Activated naive CD4-positive, alpha-beta T cell treated with anti-CD3 and anti-CD28 coated beads, Interleukin-2, amount 10 ng/mL, durations not matched to agents 7 days and 5 days (primary cell): ENCODE data around the gene NHP2.
"Not testable (repeated sequence)": the region's sequence is repeated elsewhere in the genome, so short reads cannot be mapped to it uniquely, and the experiment has no call there.

Experiments
- CTCF ChIA-PET: fragments of 350-600 bp; sonication (Branson Sonifier 250); formaldehyde crosslinking; loops from one replicate; lab custom pipeline; 2021; ENCODE audit warnings: antibody characterized with exemption; lab: Charles Lee
- DNase-seq: peaks from one replicate; pipeline ENCODE4 v3.0.0-alpha.2; 2020
- H3K27ac Mint-ChIP-seq: one replicate; pipeline ENCODE4 v1.8.0; 2021; ENCODE audit warnings: mild to moderate bottlenecking, moderate library complexity, mixed read lengths
- H3K27me3 Mint-ChIP-seq: one replicate; pipeline ENCODE4 v1.8.0; 2021; ENCODE audit warnings: mild to moderate bottlenecking, mixed read lengths
- H3K36me3 Mint-ChIP-seq: one replicate; pipeline ENCODE4 v1.8.0; 2021; ENCODE audit warnings: mixed read lengths
- H3K4me1 Mint-ChIP-seq: one replicate; pipeline ENCODE4 v1.8.0; 2021; ENCODE audit warnings: mixed read lengths
- H3K4me3 Mint-ChIP-seq: one replicate; pipeline ENCODE4 v1.8.0; 2021; ENCODE audit warnings: mild to moderate bottlenecking, moderate library complexity, mixed read lengths
- H3K9me3 Mint-ChIP-seq: one replicate; pipeline ENCODE4 v1.8.0; 2021; ENCODE audit warnings: mixed read lengths

NHP2 gene

GRCh38 chr5:178153530-178154340 lies at the start of gene NHP2:
Gene NHP2 (minus strand): TSS chr5:178153885. CDS start chr5:178153817, 68 bp downstream.
- Mint-ChIP-seq H3K27me3 (no peaks in the 10 kb centered on the region), H3K27ac (peak within 1 kb of the TSS; percentile 90), H3K4me1 (peaks cover 52% of the 10 kb centered on the region), H3K4me3 (peak within 1 kb of the TSS; percentile 95), H3K36me3 (peaks cover 22% of the 10 kb centered on the region), H3K9me3 (no peaks in the 10 kb centered on the region)
- CTCF ChIA-PET, result interaction anchor here (1.0 to 1.5 kb wide), 4 partner anchors 9 to 78 kb away, joined by 4 to 6 read pairs (median 5); no protein-coding TSS in a partner anchor
- peak; percentile 99 for DNase-seq

DNA sequence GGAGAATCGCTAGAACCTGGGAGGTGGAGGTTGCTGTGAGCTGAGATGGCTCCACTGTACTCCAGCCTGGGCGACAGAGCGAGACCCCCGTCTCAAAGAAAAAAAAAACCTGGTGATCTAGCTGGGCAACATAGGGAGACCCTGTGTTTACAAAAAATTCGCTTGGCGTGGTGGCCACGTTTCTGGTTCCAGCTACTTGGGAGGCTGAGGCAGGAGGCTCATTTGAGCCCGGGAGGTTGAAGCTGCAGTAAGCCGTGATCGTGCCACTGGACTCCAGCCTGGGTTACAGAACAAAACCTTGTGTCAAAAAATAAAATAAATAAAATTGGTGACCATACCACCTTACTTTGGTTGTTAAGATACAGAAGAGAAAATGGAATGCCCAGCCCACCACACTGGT lies 48.9 kb upstream of the NHP2 start:
- no peaks in the 10 kb centered on the region for H3K9me3 Mint-ChIP-seq
- H3K4me1 Mint-ChIP-seq, result peaks cover 30% of the 10 kb centered on the region
- no peak overlapping the region for H3K27ac Mint-ChIP-seq
- peaks cover 7% of the 10 kb centered on the region for H3K27me3 Mint-ChIP-seq
- CTCF ChIA-PET, result interaction anchor here (0.9 kb wide), 1 partner anchor 32 kb away, joined by 4 read pairs; no protein-coding TSS in a partner anchor
- DNase-seq, result peak; percentile 4
- H3K36me3 Mint-ChIP-seq, result peaks cover 25% of the 10 kb centered on the region
- peak overlapping the region; percentile 42 for H3K4me3 Mint-ChIP-seq

DNA sequence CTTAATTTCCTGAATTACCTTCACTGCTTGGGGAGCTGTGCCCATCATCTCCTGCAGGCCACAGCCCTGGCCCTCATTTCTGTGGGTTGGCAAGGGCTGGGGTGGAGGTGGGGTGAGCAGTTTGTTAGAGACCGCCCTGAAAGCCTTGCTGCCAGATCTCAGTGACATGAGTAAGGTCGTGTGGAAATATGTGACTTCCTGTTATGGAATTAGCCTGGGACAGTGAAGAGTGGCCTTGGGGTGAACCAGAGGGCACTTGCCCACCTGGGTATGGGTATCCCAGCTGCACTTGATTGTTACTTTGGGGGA lies 48.2 kb upstream of the NHP2 start:
- Mint-ChIP-seq H3K36me3 (peaks cover 19% of the 10 kb centered on the region), H3K27ac (no peak overlapping the region), H3K4me1 (peaks cover 23% of the 10 kb centered on the region), H3K27me3 (peaks cover 10% of the 10 kb centered on the region), H3K4me3 (no peak overlapping the region), H3K9me3 (no peaks in the 10 kb centered on the region)
- CTCF ChIA-PET, result interaction anchor here (0.9 to 1.2 kb wide), 3 partner anchors 19 to 33 kb away, joined by 3 to 4 read pairs (median 3); no protein-coding TSS in a partner anchor
- DNase-seq, result peak; percentile 13

GRCh38 chr5:178201221-178201926 lies 47.7 kb upstream of the NHP2 start:
- Mint-ChIP-seq H3K4me1 (peaks cover 18% of the 10 kb centered on the region), H3K27me3 (peaks cover 12% of the 10 kb centered on the region), H3K36me3 (peaks cover 14% of the 10 kb centered on the region), H3K9me3 (no peaks in the 10 kb centered on the region), H3K4me3 (no peak overlapping the region), H3K27ac (no peak overlapping the region)
- DNase-seq, result peak; percentile 10
- CTCF ChIA-PET, result interaction anchor here (0.9 to 1.2 kb wide), 2 partner anchors 19 to 30 kb away, joined by 3 read pairs; no protein-coding TSS in a partner anchor

DNA sequence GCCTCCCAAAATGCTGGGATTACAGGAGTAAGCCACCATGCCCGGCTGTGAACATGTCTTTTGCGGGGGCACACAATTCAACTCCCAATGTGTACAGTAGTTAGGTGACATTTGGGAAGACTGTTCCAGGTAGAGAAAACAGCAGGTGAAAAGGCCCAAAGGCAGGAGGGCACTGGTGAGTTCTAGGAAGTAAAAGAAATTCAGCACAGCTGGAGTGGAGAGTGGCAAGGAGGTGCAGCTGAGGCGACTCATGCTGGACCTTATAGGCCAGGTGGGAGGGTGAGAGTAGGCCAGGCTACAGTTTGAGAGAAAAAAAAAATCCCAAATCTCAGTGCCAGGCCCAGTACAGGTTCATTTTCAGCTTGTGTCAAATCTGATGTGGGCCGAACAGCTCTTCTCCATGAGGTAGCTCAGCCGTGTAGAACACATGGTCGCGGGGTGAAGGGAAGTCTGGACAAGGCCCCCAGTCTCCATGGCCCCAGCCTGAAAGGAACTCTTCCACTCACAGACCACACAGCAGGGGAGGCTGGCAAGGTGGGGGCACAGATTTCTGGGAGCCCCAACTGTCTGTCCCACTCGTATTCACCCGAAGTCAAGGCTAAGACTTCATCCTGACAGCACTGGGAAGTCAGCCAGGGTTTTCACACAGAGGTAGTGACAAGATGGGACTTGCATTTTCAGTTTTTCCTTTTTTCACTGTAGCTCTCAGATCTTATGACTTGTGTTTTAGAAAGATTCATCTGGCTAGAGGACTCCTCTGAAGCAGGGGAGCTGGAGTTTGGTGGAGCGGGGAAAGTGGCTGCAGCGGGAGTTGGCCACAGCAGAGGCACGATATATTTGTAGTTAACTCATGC lies 46.1 kb upstream of the NHP2 start:
- Mint-ChIP-seq H3K4me1 (peaks cover 12% of the 10 kb centered on the region), H3K36me3 (peaks cover 3% of the 10 kb centered on the region), H3K27me3 (peaks cover 28% of the 10 kb centered on the region), H3K9me3 (no peaks in the 10 kb centered on the region), H3K27ac (no peak overlapping the region), H3K4me3 (no peak overlapping the region)
- CTCF ChIA-PET, result no interaction called here
- peak; percentile 7 for DNase-seq

GRCh38 chr5:178198706-178199105 lies 45.0 kb upstream of the NHP2 start:
- H3K27ac Mint-ChIP-seq, result no peak overlapping the region
- H3K4me1 Mint-ChIP-seq, result peaks cover 19% of the 10 kb centered on the region
- peak; percentile 10 for DNase-seq
- no peaks in the 10 kb centered on the region for H3K36me3 Mint-ChIP-seq
- peaks cover 35% of the 10 kb centered on the region for H3K27me3 Mint-ChIP-seq
- CTCF ChIA-PET, result no interaction called here
- H3K9me3 Mint-ChIP-seq, result no peaks in the 10 kb centered on the region
- H3K4me3 Mint-ChIP-seq, result no peak overlapping the region

- Mint-ChIP-seq H3K4me1 (peaks cover 23% of the 10 kb centered on the region), H3K27me3 (peaks cover 41% of the 10 kb centered on the region)
- CTCF ChIA-PET, H3K4me3 Mint-ChIP-seq, H3K9me3 Mint-ChIP-seq, H3K27ac Mint-ChIP-seq, H3K36me3 Mint-ChIP-seq: not testable (repeated sequence)
- DNase-seq, result peak; percentile 5
Observed at GRCh38 chr5:178198151-178198550, 44.5 kb upstream of the NHP2 start.

- CTCF ChIA-PET, result no interaction called here
- no peaks in the 10 kb centered on the region for H3K9me3 Mint-ChIP-seq
- H3K4me3 Mint-ChIP-seq, result no peak overlapping the region
- peaks cover 21% of the 10 kb centered on the region for H3K4me1 Mint-ChIP-seq
- DNase-seq, result peak; percentile 8
- H3K27ac Mint-ChIP-seq, result no peak overlapping the region
- H3K27me3 Mint-ChIP-seq, result peaks cover 52% of the 10 kb centered on the region
- H3K36me3 Mint-ChIP-seq, result no peaks in the 10 kb centered on the region
Observed at GRCh38 chr5:178196986-178197385, 43.3 kb upstream of the NHP2 start.

- CTCF ChIA-PET, result no interaction called here
- peaks cover 19% of the 10 kb centered on the region for H3K4me1 Mint-ChIP-seq
- no peaks in the 10 kb centered on the region for H3K36me3 Mint-ChIP-seq
- H3K4me3 Mint-ChIP-seq, result no peak overlapping the region
- H3K27me3 Mint-ChIP-seq, result peaks cover 55% of the 10 kb centered on the region
- DNase-seq, result peak; percentile 8
- no peak overlapping the region for H3K27ac Mint-ChIP-seq
- H3K9me3 Mint-ChIP-seq, result no peaks in the 10 kb centered on the region
Observed at GRCh38 chr5:178196281-178196812, 42.7 kb upstream of the NHP2 start.

DNA sequence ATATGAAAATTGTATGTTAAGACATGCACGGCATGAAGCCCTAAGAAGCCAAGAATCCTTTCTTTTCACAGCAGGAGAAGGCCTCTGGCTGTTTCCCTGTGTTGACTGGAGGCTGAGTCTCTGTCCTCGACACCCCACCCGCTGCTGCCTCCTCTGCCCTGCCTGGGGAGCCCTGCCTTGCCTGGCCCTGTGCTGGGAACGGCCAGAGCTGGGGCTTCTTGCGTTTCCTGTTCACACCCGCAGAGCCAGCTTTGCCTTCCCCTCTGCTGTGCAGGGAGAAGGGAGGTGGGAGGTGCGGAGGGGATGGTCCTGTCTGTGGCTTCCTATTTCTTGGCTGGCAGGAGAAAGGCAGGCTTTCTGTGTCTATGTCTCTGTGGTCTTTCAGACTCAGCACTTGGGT lies 40.3 kb upstream of the NHP2 start:
- Mint-ChIP-seq H3K4me1 (peaks cover 19% of the 10 kb centered on the region), H3K27ac (no peak overlapping the region), H3K27me3 (peaks cover 76% of the 10 kb centered on the region), H3K9me3 (no peaks in the 10 kb centered on the region), H3K4me3 (no peak overlapping the region), H3K36me3 (no peaks in the 10 kb centered on the region)
- no peak for DNase-seq
- CTCF ChIA-PET, result no interaction called here

DNA sequence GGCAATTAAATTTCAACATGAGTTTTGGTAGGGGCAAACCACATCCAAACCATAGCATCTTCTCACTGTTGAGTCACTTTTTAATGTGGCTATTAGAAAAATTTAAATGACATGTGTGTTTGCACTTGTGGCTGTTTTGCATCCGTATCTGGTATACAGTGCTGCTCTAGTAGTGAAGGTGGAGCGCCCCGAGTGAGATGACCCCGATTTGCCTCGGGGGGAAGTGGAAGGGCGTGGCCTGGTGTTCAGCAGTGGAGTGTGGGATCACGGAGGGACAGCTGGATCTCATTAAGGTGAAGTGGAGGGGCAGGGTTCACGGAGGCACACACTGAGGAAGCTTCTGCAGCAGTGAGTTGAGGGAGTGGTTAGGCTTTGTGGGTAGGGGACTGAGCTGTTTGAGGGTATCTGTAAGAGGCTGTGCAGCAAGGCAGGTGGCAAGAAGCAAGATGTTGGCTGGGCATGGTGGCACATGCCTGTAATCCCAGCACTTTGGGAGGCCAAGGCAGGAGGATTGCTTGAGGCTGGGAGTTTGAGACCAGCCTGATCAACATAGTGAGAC lies 39.6 kb upstream of the NHP2 start:
- Mint-ChIP-seq H3K4me3 (no peak overlapping the region), H3K36me3 (no peaks in the 10 kb centered on the region), H3K27me3 (peaks cover 83% of the 10 kb centered on the region), H3K9me3 (no peaks in the 10 kb centered on the region), H3K27ac (no peak overlapping the region), H3K4me1 (peaks cover 19% of the 10 kb centered on the region)
- CTCF ChIA-PET, result no interaction called here
- DNase-seq, result no peak

DNA sequence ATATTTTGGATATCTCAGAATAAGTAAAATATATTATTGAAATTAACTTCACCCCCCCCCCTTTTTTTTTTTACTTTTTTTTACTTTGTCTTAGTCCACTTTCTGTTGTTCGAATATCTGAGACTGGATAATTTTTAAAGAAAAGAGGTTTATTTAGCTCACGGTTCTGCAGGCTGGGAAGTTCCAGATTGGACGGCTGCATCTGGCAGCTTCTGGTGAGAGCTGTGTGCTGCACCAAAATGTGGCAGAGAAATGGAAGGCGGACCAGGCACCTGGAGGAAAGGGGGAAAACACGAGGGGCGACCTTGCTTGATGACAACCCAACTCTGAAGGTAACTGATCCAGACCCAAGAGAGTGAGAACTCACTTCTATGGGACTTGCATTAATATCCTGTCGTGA lies 39.1 kb upstream of the NHP2 start:
- no peaks in the 10 kb centered on the region for H3K9me3 Mint-ChIP-seq
- H3K36me3 Mint-ChIP-seq, result no peaks in the 10 kb centered on the region
- DNase-seq, result no peak
- no peak overlapping the region for H3K27ac Mint-ChIP-seq
- CTCF ChIA-PET, result no interaction called here
- no peak overlapping the region for H3K4me3 Mint-ChIP-seq
- peaks cover 19% of the 10 kb centered on the region for H3K4me1 Mint-ChIP-seq
- H3K27me3 Mint-ChIP-seq, result peaks cover 84% of the 10 kb centered on the region

DNA sequence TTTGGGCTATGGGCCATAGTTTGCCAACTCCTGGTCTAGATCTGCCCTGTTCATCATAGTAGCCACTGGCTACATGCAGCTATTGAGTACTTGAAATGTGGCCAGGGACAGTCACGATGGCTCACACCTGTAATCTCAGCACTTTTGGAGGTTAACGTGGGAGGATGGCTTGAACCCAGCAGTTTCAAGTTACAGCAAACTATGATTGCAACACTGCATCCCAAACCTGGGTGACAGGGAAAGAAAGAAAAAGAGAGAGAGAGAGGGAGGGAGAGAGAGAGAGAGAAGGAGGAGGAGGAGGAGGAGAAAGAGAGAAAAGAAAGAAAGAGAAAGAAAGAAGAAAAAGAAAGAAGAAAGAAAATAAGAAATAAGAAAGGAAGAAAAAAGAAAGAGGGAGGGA lies 38.6 kb upstream of the NHP2 start:
- H3K9me3 Mint-ChIP-seq, result no peaks in the 10 kb centered on the region

More for the DNA sequence above, 38.6 kb upstream of the NHP2 start:
- DNase-seq, result no peak
- Mint-ChIP-seq H3K4me1 (peaks cover 19% of the 10 kb centered on the region), H3K4me3 (no peak overlapping the region), H3K36me3 (no peaks in the 10 kb centered on the region), H3K27me3 (peaks cover 82% of the 10 kb centered on the region), H3K27ac (no peak overlapping the region)
- CTCF ChIA-PET, result no interaction called here
